Measurements from ENCODE around the gene CLDN14.

CLDN14 gene

DNA sequence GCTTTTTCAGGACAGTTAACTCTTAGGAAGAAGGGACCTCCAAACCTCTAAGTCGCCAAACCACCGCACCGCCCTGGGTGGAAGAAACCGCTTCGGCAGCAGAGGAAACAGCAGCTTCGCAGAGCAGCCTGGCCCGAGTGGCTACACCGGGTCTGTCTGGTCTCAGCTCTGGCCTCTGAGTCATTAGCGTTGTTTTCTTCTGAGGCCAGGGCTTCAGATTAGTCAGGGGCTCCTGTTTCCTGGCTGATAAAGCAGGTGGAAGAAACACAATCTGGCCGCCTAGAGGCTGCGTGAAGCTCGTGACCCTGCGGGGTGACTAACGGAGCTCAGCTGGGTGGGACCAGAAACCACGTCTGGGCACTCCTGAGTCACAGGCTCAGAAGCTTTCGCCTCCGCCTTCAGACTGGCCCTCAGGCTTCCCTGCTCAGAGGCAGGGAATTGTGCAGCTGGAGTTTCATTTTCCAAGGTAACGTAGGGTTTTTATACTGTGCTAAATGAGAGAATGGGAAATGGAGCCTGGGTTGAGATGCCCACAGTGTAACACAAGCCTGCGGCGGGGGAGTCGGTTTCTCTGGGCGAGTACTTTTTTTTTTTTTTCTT is 49.9 kb downstream of the CLDN14 start:
- DNase-seq = peak; percentile 82

DNA sequence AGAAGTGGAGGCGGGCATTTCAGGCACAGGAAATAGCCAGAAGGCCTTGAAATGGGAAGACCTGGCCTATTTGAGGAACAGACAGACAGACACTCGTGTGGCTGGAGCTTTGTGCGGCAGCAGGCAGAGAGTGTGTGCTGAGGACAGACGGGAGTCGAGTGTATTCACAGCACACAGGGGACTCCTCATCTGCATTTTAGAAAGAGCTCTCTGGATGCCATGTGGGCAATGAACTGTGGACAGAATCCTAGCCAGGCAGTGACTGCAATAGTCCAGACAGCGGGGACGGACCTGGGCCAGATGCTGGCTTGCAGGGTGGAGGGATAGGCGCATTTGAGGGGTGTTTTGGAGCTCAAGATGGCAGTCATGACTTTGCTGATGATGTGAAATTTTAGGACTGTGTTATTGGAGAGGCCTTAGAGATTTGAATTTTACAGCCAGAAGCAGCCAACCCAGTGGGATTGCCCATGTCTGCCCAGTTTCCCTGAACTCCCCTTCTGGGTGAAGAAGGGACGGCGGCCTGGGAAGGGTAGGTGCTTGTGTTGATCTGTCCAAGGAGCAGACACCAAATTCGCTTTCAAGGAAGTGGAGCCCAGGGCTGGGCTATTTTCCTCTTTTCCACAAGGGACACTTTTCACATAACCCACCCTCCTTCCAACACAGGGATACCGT is 51.0 kb downstream of the CLDN14 start:
- DNase-seq = no peak

DNA sequence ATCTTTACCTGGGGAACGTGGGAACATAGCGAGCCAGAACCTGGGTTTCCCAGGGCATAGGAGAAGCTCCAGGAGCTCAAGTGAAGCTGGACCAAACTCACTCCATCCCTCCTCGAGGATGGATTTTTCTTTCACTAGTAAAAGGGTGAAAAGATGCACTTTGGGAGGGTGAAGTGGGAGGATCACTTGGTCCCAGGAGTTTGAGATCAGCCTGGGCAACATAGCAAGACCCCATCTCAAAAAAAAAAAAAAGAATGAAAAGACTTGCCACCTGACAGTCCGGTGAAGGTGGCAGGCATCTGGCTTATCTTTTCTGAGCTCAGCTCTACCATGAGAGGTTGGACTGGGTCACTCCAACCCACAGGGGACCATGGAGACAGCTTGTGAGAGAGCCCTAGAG is 52.4 kb downstream of the CLDN14 start:
- DNase-seq = no peak

GRCh38 chr21:36425286-36425685 is 54.6 kb downstream of the CLDN14 start:
- DNase-seq = no peak

DNA sequence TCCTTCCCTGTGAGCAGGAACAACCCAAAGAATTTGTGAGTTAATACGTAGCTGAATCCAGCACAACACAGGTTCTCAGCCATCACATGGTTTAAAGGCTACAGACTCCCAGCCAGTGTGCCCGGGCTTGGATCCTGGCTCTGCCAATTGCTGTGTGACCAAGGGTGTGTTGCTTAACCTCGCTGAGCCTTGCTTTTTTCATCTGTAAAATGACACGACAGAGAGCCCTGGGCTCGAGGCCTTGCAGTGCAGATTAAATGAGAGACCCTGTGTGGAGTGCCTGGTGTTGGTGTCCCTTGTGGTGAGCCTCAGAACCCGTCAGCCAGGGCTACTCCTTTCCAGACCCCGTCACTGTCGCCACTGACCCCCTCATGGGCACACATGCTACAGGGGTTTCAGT is 55.3 kb downstream of the CLDN14 start:
- DNase-seq = no peak

DNA sequence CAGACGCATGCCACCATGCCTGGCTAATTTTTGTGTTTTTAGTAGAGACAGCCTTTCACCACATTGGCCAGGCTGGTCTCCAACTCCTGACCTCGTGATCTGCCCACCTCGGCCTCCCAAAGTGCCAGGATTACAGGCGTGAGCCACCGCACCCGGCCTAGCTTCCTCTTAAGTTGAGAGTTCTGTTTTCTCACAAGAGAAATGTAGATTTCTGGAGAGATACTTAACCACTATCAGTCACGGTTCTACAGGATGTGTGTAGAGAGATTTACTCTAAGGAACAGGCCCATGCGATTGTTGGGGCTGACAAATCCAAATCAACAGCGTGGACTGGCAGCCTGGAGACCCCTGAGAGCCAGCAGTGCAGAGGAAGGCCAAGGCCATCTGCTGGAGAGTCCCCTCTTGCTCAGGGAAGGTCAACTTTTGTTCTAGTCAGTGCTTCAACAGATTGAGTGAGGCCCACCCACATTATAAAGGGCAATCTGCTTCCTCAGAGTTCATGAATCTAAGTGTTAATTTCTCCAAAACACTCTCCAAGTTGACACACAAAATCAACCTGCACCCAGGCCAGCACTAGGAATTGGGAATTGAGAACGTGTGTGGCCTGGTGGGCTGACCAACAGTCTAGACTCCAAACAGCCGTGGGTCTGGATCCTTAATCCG is 56.0 kb downstream of the CLDN14 start:
- no peak for DNase-seq

DNA sequence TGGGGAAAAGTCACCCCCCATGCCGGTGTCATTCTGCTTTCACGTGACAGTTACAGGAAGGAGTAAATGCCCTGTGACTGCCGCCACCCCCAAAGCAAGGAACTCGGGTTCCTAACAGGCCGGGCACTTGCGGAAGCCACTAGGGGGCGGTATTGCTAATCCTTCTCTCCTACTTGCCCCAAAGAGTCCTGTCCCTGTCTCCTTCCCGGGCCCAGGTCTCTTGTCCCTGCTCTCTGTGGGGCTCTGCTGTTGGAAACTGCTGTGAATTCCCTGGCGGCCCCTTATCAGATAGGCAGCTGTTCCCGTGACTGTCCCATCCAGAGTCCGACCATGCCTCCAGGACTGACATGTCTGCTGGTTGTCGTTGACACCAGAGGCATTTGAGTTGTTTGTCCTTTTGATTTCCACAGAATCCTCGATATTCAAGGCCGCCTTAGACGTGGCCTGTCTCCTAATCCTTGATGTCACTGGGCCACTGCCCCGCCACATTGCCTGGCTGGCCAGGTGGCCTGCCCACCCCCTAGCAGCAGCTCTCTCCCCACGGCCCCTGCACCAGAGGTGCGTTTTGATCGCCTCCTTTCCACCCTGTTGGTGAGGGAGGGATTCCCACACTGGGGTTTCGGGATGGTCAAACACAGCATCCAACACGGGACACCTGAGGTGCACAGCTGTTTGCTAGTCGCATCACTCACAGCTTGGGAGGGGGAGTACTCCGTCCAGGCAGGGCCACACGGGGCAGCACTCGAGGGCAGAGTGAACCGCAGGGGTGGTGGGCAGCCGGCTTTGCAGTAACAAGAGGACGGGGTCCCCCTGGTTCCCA is 57.4 kb downstream of the CLDN14 start:
- DNase-seq = no peak

- no peak for DNase-seq
Observed at GRCh38 chr21:36420571-36421339, 59.2 kb downstream of the CLDN14 start.

DNA sequence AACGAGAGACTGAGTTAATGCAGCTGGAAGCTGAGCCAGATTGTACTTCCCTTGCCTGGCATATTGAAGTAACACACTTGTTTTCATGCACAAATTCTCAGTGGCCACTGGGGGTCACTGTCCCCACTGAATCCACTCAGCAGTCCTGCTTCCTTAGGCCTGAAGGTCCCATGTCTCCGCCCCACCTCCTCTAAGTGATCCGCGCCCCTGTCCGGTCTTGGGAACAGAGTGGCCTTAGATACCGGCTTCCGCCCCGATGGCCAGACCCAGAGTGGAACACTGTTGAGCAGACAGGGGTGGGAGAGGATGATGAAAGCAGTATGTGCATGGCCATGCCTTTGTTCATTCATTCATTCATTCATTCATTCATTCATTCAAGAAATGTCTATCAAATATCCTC is 59.9 kb downstream of the CLDN14 start:
- DNase-seq = no peak

GRCh38 chr21:36419241-36419640 is 60.7 kb downstream of the CLDN14 start:
- DNase-seq = no peak

DNA sequence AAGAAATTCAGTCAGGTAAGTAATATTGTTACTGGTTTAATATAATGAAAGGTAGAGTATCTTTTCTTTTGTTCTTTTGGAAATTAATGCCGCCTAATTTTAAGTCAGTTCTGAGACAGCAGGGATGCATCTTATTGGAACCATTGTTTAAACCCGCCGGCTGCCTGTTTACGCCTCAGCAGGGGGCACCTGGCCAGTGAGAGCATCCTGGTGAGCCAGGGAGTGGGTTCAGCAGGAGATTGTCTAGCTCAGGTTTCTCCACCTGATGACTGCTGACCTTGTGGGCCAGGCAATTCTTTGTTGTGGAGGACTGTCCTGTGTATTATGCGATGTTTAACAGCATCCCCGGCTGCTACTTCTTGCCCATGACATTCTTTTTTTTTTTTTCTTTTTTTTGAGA is 64.5 kb downstream of the CLDN14 start:
- no peak for DNase-seq

DNA sequence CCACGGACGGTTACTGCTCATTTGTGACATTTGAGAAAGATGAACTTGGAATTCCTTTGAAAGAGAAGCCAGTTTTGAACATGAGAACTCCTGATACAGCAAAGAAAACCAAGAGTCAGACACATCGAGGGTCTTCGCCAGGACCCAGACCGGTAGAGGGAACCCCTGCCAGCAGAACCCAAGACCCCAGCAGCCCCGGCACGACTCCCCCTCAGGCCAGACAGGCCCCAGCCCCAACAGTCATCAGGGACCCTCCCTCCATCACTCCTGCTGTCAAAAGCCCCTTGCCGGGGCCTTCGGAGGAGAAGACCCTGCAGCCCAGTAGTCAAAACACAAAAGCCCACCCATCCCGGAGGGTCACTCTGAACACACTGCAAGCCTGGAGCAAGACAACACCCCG is 67.0 kb downstream of the CLDN14 start:
- DNase-seq = no peak

DNA sequence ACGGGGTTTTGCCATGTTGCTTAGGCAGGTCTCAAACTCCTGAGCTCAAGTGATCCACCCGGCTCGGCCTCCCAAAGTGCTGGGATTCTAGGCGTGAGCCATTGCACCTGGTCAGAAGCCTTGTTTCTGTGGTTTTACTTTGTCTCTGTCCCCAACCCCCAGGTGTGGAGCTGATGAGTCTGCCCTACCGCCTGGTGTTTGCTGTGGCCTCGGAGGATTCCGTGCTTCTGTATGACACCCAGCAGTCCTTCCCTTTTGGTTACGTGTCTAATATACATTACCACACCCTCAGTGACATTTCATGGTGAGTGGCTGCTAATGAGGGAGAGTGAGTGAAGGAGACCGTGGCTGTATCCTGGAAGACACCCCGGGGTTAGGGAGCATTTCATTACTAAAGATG is 68.6 kb downstream of the CLDN14 start:
- DNase-seq = no peak

All from KG1 (cell line).